AG04450 (cell line): ENCODE data around the gene PHIP. TPM values are rescaled to one million over a fixed set of nuclear protein-coding genes. Genes with fewer than 3 reads are reported as not detected.
A peak's percentile ranks its signal among the peaks of the same experiment; 100 is the strongest.

Source experiments
- CTCF ChIA-PET: fragments of 300-600, 350-600 bp; formaldehyde crosslinking; extraction: SDS; loops from one replicate; lab custom pipeline; 2022; ENCODE audit warnings: antibody characterized with exemption, inconsistent platforms; lab: Charles Lee
- POLR2A ChIA-PET: fragments of 350-600 bp; formaldehyde crosslinking; extraction: SDS; loops from one replicate; lab custom pipeline; 2021; ENCODE audit warnings: antibody characterized with exemption, inconsistent platforms; lab: Yijun Ruan, JAX
- DNase-seq: peaks from one replicate; pipeline ENCODE4 v3.0.0-alpha.2; 2011; ENCODE audit warnings: low read depth, low spot score
- H3K27ac ChIP-seq: one replicate; pipeline ENCODE4 v1.5.1; 2012; ENCODE audit warnings: low read depth, low read length, control low read depth
- H3K27me3 ChIP-seq: one replicate; pipeline ENCODE4 v1.6.0; 2012; ENCODE audit warnings: low read length; ENCODE audit not compliant: control insufficient read depth, insufficient read depth
- H3K4me3 ChIP-seq: 2 replicates; pipeline ENCODE4 v1.5.1; 2011; ENCODE audit warnings: mild to moderate bottlenecking, low read depth, low read length, control low read depth
- H3K9me3 ChIP-seq: 2 replicates; pipeline ENCODE4 v1.5.1; 2012; ENCODE audit warnings: low read length; ENCODE audit not compliant: control insufficient read depth, insufficient read depth
- polyA plus RNA-seq: library from polyadenylated mRNA; depleted of rRNA; stranded (reverse); fragments of >200 nt; gene quantifications from 2 replicates; pipeline ENCODE4 v1.2.3, GENCODE V29; 2011
- TF ChIP-seq, protein P1 (sequence below): IDR thresholded peaks from 2 replicates; pipeline ENCODE4 v1.5.1; 2011; ENCODE audit warnings: low read depth, low read length, control low read depth, inconsistent platforms

The PHIP gene
- polyA plus RNA-seq, 1 experiment = 11.1 TPM

GRCh38 chr6:78954740-78955139 lies 123.3 kb downstream of the PHIP start:
- DNase-seq = no peak
- H3K9me3 ChIP-seq = peaks cover under 1% of the 10 kb centered on the region; the same call in 1 of the 2 replicates
- ChIA-PET POLR2A (no interaction called here), CTCF (no interaction called here)
- TF ChIP-seq, protein P1, sequence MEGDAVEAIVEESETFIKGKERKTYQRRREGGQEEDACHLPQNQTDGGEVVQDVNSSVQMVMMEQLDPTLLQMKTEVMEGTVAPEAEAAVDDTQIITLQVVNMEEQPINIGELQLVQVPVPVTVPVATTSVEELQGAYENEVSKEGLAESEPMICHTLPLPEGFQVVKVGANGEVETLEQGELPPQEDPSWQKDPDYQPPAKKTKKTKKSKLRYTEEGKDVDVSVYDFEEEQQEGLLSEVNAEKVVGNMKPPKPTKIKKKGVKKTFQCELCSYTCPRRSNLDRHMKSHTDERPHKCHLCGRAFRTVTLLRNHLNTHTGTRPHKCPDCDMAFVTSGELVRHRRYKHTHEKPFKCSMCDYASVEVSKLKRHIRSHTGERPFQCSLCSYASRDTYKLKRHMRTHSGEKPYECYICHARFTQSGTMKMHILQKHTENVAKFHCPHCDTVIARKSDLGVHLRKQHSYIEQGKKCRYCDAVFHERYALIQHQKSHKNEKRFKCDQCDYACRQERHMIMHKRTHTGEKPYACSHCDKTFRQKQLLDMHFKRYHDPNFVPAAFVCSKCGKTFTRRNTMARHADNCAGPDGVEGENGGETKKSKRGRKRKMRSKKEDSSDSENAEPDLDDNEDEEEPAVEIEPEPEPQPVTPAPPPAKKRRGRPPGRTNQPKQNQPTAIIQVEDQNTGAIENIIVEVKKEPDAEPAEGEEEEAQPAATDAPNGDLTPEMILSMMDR = no peak
- H3K27ac ChIP-seq = no peak overlapping the region
- H3K27me3 ChIP-seq = no peaks in the 10 kb centered on the region
- no peak overlapping the region for H3K4me3 ChIP-seq

DNA sequence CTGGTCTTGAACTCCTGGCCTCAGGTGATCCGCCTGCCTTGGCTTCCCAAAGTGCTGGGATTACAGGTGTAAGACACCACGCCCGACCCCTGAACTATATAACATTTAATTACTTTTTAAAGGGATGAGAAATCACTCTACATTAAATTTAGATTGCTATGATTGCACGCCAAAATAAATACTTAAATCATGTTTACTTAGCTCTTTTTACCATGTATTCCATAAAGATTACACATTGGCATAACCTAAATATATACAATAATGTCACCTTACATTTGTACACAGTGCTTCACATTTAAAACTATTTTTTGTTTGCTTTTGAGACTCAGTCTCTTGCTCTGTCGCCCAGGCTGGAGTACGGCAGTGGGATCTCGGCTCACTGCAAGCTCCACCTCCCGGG lies 124.3 kb downstream of the PHIP start:
- ChIA-PET CTCF (no interaction called here), POLR2A (no interaction called here)
- H3K27me3 ChIP-seq = no peaks in the 10 kb centered on the region
- TF ChIP-seq, protein P1 = no peak
- H3K27ac ChIP-seq = no peak overlapping the region
- H3K9me3 ChIP-seq = peaks cover 8% of the 10 kb centered on the region; the same call in 1 of the 2 replicates
- no peak overlapping the region for H3K4me3 ChIP-seq
- no peak for DNase-seq

- CTCF ChIA-PET = interaction anchor here (0.6 kb wide), 1 partner anchor 17 kb away, joined by 5 read pairs; no protein-coding TSS in a partner anchor
- Histone ChIP-seq H3K27ac (no peak overlapping the region), H3K9me3 (peaks cover 12% of the 10 kb centered on the region; the same call in 1 of the 2 replicates), H3K27me3 (no peaks in the 10 kb centered on the region), H3K4me3 (no peak overlapping the region)
- POLR2A ChIA-PET = no interaction called here
- TF ChIP-seq, protein P1 = no peak
- DNase-seq = no peak
Observed at GRCh38 chr6:78952362-78952761, 125.7 kb downstream of the PHIP start.

DNA sequence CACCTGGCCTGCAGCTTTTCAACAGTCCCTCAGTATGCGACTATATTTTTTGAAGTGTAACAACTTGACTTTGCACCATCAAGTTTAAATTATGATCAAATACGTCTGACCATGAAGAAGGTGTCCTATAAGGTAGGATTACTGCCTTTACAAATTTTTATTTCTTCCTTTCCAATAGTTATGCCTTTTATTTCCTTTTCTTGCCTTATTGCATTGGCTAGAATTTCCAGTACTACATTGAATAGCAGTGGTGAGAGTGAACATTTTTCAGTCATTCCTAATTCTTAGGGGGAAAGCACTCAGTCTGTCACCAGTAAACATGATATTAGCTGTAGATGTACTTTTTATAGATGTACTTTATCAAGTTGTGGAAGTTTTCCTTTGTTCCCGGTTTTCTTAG lies 129.3 kb downstream of the PHIP start:
- no peak overlapping the region for H3K4me3 ChIP-seq
- POLR2A ChIA-PET = no interaction called here

DNA sequence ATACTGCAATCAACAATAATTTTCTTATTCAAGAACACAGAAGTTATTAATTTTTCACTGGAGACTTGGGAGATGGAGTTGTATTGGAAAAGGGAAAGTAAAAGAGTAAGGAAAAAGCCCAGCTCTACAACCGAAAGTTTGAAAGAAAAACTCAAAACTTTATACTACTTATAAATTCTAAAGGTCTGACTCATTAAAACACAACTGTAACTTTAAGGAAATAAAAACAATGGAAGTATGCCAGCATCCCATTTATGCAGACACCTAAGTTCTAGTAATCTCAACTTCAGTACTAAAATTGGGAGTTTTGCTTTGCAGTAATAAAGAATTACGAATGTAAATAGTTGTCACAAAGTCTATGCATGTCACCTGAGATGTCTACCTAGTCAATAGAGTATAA lies 130.1 kb downstream of the PHIP start:
- ChIA-PET POLR2A (no interaction called here), CTCF (interaction anchor here (0.6 kb wide), 1 partner anchor 657 kb away, joined by 7 read pairs; no protein-coding TSS in a partner anchor)
- peak; percentile 18 for DNase-seq
- TF ChIP-seq, protein P1 = no peak
- Histone ChIP-seq H3K27me3 (no peaks in the 10 kb centered on the region), H3K27ac (no peak overlapping the region), H3K4me3 (no peak overlapping the region; the same call in 1 of the 2 replicates), H3K9me3 (peaks cover 12% of the 10 kb centered on the region; the same call in 1 of the 2 replicates)

More for the DNA sequence above, 129.3 kb downstream of the PHIP start:
- TF ChIP-seq, protein P1 = no peak
- Histone ChIP-seq H3K27ac (no peak overlapping the region), H3K27me3 (no peaks in the 10 kb centered on the region), H3K9me3 (peaks cover 12% of the 10 kb centered on the region; the same call in 1 of the 2 replicates)
- DNase-seq = no peak
- CTCF ChIA-PET = no interaction called here
